ENCODE measurements around the gene PLEKHJ1. TPM values are rescaled to one million over a fixed set of nuclear protein-coding genes. Genes with fewer than 3 reads are reported as not detected.

Gene PLEKHJ1
- total and polyA plus RNA-seq, 7 donors: 40.7 to 255 (median 57.3) TPM

DNA sequence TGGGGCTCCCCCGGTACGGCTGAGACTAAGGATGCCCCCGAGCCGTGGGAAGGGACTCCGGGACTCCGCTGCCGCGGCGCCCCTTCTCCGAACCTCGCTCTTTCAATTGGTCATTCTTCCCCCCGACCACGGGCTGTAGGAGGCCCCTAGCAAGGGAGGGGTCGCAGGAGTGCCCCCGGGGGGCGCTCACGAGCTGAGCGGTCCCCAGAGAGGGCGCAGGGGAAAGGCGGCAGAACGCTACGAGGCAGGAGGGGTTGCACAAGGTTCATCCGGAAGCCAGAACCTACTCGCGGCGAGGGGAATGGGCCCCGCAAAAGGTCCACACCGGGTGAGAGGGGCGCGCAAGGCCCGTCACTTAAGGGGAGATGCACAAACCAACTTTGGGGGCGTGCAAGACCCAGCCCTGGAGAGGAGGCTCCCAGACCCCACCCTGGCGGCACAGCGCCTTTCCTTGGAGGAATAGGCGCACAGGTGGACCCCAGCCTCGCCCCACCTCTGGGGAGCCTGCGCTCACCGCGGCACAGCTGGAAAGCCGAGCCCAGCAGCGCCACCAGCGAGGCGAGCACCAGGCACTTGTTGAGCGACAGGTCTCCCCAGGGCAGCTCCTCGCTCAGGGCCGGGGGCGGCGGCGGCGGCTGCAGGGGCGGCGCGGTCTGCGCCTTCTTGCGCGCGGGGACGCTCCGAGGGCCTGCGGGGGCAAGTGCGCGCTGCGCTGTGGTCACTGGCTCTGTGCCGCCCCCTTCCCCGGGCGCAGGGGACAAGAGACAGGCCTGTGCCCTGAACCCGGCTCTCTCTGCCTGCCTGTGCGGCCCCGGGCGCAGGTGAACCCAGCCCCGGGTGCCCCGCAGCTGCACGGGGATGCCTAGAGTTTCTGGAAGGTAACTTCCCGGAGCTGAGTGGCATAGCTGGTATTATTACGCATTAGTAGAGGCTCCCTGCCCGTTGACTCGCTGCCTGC is 17.3 kb upstream of the PLEKHJ1 start:
- no peak for TF ChIP-seq POLR2A (IDR thresholded peaks at IDR 0.05)
- TF ChIP-seq POLR2AphosphoS5 (IDR thresholded peaks at IDR 0.05): no peak
- TF ChIP-seq, protein P1, sequence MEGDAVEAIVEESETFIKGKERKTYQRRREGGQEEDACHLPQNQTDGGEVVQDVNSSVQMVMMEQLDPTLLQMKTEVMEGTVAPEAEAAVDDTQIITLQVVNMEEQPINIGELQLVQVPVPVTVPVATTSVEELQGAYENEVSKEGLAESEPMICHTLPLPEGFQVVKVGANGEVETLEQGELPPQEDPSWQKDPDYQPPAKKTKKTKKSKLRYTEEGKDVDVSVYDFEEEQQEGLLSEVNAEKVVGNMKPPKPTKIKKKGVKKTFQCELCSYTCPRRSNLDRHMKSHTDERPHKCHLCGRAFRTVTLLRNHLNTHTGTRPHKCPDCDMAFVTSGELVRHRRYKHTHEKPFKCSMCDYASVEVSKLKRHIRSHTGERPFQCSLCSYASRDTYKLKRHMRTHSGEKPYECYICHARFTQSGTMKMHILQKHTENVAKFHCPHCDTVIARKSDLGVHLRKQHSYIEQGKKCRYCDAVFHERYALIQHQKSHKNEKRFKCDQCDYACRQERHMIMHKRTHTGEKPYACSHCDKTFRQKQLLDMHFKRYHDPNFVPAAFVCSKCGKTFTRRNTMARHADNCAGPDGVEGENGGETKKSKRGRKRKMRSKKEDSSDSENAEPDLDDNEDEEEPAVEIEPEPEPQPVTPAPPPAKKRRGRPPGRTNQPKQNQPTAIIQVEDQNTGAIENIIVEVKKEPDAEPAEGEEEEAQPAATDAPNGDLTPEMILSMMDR (IDR thresholded peaks at IDR 0.05): no peak
- no peak for TF ChIP-seq EP300 (IDR thresholded peaks at IDR 0.05)
- H3K27ac ChIP-seq: no peak overlapping the region
- H3K4me1 ChIP-seq: peaks cover 0 to 42% (median 37%) of the 10 kb centered on the region in 4 donors
- intact Hi-C loops (cut with DNase I): no loop called here
- WGBS, 2 donors: 5 to 6% methylated on average over 77 of the region's 77 CpGs
- peaks cover 47 to 54% (median 48%) of the 10 kb centered on the region in 3 donors for H3K27me3 ChIP-seq
- peaks cover 0 to 9% (median 2%) of the 10 kb centered on the region in 4 donors for H3K36me3 ChIP-seq
- peak overlapping the region in 2 of 4 donors; percentile 8 to 9 for H3K4me3 ChIP-seq
- H3K9me3 ChIP-seq: no peaks in the 10 kb centered on the region
- no peak for DNase-seq

DNA sequence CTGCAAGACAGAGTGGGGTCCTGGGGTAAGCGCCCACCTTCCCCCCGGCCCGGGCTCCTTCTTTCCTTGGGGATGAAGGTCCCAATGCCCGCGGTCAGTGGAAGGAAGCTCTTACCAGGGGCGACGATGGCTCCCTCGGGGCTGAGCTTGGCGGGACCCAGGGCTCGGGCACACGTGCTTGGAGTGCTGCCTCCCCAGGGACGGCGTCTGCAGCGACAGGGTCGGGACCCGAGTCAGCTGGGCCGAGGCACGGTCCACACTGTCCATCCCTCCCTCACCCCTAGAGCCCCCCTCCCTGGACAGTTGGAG is 16.6 kb upstream of the PLEKHJ1 start:
- DNase-seq: no peak
- 8% methylated on average over 18 of the region's 18 CpGs for WGBS, 2 donors
- H3K9me3 ChIP-seq: no peaks in the 10 kb centered on the region
- peaks cover 0 to 42% (median 37%) of the 10 kb centered on the region in 4 donors for H3K4me1 ChIP-seq
- no peak overlapping the region for H3K27ac ChIP-seq
- intact Hi-C loops (cut with DNase I): no loop called here
- H3K36me3 ChIP-seq: peaks cover 0 to 15% (median 8%) of the 10 kb centered on the region in 4 donors
- peak overlapping the region in 2 of 4 donors; percentile 8 to 9 for H3K4me3 ChIP-seq
- TF ChIP-seq, protein P1 (IDR thresholded peaks at IDR 0.05): no peak
- no peak for TF ChIP-seq POLR2A (IDR thresholded peaks at IDR 0.05)
- TF ChIP-seq EP300 (IDR thresholded peaks at IDR 0.05): no peak
- no peak for TF ChIP-seq POLR2AphosphoS5 (IDR thresholded peaks at IDR 0.05)
- H3K27me3 ChIP-seq: peaks cover 47 to 54% (median 48%) of the 10 kb centered on the region in 3 donors

DNA sequence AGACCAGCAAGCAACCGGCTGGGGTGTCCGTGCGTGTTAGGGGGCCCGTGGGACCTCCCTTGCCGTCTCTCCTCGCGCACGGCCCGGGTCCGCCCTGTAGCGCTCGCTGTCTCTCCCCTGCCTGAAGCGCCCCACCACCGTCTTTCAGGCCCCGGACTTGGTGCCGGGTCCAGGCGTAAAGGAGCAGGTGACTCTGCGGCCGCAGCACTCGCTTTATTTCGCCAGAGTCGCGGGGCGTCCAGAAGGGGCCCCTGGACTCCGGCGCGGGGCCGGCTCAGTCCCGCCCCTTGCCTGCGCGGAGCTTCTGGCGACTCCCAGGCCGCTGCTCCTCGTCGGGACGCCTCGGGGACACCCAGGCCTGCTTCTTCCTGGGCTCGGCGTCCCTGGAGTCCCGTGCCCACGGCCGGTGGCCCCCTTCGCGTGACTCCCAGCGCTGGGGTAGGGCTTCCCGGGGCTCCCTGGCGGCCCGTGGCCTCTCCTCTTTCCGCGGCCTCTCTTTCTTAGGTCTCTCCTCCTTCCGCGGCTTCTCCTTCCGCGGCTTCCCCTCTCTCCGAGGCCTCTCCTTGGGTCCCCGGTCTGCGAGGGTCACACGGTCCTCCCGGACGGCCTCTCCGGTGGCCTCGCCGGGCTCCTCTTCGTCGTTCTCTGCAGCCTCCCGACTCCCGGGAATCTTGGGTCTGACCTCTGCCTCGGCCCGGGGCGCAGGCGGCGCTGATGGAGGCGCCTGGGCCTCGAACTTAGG is 16.1 kb upstream of the PLEKHJ1 start:
- no peak for TF ChIP-seq POLR2A (IDR thresholded peaks at IDR 0.05)
- TF ChIP-seq EP300 (IDR thresholded peaks at IDR 0.05): no peak
- TF ChIP-seq, protein P1 (IDR thresholded peaks at IDR 0.05): no peak
- TF ChIP-seq POLR2AphosphoS5 (IDR thresholded peaks at IDR 0.05): no peak
- H3K27ac ChIP-seq: no peak overlapping the region
- peaks cover 47 to 54% (median 48%) of the 10 kb centered on the region in 3 donors for H3K27me3 ChIP-seq
- H3K9me3 ChIP-seq: no peaks in the 10 kb centered on the region
- peaks cover 2 to 21% (median 14%) of the 10 kb centered on the region in 4 donors for H3K36me3 ChIP-seq
- H3K4me1 ChIP-seq: peaks cover 0 to 42% (median 37%) of the 10 kb centered on the region in 4 donors
- no peak for DNase-seq
- 7 to 8% methylated on average over 74 of the region's 74 CpGs for WGBS, 2 donors
- peak overlapping the region in 2 of 4 donors; percentile 7 to 9 for H3K4me3 ChIP-seq
- intact Hi-C loops (cut with DNase I): no loop called here

DNA sequence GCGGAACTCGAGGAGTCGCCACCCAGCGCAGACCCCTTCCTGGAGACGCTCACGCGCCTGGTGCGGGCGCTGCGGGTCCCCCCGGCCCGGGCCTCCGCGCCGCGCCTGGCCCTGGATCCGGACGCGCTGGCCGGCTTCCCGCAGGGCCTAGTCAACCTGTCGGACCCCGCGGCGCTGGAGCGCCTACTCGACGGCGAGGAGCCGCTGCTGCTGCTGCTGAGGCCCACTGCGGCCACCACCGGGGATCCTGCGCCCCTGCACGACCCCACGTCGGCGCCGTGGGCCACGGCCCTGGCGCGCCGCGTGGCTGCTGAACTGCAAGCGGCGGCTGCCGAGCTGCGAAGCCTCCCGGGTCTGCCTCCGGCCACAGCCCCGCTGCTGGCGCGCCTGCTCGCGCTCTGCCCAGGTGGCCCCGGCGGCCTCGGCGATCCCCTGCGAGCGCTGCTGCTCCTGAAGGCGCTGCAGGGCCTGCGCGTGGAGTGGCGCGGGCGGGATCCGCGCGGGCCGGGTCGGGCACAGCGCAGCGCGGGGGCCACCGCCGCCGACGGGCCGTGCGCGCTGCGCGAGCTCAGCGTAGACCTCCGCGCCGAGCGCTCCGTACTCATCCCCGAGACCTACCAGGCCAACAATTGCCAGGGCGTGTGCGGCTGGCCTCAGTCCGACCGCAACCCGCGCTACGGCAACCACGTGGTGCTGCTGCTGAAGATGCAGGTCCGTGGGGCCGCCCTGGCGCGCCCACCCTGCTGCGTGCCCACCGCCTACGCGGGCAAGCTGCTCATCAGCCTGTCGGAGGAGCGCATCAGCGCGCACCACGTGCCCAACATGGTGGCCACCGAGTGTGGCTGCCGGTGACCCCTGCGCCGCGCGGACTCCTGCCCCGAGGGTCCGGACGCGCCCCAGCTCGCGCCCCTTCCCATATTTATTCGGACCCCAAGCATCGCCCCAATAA is 15.3 kb upstream of the PLEKHJ1 start:
- TF ChIP-seq EP300 (IDR thresholded peaks at IDR 0.05) (no peak), POLR2AphosphoS5 (IDR thresholded peaks at IDR 0.05) (no peak), POLR2A (IDR thresholded peaks at IDR 0.05) (no peak)
- TF ChIP-seq, protein P1 (IDR thresholded peaks at IDR 0.05): no peak
- intact Hi-C loops (cut with DNase I): no loop called here
- DNase-seq: no peak
- WGBS, 2 donors: 5 to 6% methylated on average over 125 of the region's 125 CpGs
- Histone ChIP-seq H3K27me3 (peaks cover 47 to 54% (median 48%) of the 10 kb centered on the region in 3 donors), H3K36me3 (peaks cover 11 to 29% (median 22%) of the 10 kb centered on the region in 4 donors), H3K9me3 (no peaks in the 10 kb centered on the region), H3K4me3 (peak overlapping the region in 2 of 4 donors; percentile 9 to 16), H3K4me1 (peaks cover 0 to 42% (median 39%) of the 10 kb centered on the region in 4 donors), H3K27ac (no peak overlapping the region)

Measured in sigmoid colon (tissue), 7 donors.